T-helper 22 cell (primary cell): Measurements from ENCODE around the gene AKT3.

ENCODE experiments used
- DNase-seq: peaks from one replicate; pipeline ENCODE4 v3.0.0-alpha.2; 2020; ENCODE audit warnings: low read depth

The AKT3 gene

DNA sequence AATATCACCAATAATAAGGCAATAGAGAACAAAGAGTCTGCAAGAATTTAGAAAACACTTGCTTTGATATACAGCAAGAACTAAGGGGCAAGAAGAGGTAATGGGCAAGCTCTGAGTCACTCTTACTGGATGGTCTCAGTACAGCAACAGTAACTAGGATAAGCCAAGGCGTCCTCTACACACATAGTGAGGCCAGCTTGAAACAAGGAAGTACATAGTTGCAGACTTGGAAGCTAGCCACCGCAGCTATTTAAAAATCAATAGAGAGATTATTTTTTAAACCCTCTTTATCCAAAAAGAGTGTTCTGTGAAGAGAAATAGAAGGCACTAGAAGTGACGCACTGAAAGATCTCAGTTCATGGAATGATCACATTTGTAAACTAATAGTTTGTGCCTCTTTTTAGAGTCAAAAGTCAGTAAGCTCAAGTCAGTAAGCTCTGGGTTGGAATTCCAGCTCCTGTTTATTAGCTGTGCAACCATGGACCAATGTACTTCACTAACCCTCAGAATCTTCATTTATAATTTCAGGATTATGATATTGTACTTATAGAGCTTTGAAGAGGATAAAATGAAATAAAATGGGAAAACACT lies 118.6 kb downstream of the AKT3 start:
- no peak for DNase-seq

GRCh38 chr1:243730487-243731150 lies 119.4 kb downstream of the AKT3 start:
- DNase-seq, result no peak

GRCh38 chr1:243729956-243730355 lies 120.1 kb downstream of the AKT3 start:
- DNase-seq, result no peak

- DNase-seq, result no peak
These were observed 122.4 kb downstream of the AKT3 start for GRCh38 chr1:243727503-243728203.

- DNase-seq, result no peak
These were observed 123.1 kb downstream of the AKT3 start for GRCh38 chr1:243726806-243727502.

DNA sequence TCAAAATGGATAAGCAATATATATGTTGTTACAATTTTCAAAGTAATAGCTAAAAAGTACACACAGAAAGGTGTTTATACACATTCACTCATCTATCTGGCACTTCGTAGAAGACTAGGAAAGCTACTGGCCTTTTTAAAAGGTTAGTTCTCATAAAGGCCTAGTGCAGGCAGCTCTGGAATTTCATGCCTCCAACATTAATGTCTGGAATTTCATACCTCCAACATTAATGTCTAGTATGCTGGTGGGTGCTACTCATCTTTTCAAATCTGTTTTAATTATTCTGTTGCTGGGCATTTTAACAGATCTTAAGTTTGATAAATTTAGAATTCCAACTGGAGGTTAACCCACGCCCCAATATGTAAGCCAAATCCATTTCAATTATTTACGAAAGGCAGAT lies 124.2 kb downstream of the AKT3 start:
- no peak for DNase-seq

DNA sequence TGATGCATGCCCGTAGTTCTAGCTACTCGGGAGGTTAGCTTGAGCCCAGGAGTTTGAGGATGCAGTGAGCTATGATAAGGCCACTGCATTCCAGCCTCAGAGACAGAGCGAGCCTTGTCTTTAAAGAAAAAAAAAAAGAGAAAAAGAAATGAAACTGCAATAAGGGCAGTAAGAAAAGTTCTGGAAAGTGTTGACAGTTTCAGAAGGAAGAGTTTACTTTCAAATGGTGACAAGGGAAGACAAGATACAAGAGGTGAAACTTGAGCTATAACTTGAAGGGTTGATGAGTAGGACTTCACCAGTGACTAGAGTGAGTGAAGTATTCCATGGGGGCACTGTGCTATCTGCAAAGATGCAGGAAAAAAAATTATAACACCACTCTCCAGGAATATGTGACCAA lies 125.0 kb downstream of the AKT3 start:
- no peak for DNase-seq

DNA sequence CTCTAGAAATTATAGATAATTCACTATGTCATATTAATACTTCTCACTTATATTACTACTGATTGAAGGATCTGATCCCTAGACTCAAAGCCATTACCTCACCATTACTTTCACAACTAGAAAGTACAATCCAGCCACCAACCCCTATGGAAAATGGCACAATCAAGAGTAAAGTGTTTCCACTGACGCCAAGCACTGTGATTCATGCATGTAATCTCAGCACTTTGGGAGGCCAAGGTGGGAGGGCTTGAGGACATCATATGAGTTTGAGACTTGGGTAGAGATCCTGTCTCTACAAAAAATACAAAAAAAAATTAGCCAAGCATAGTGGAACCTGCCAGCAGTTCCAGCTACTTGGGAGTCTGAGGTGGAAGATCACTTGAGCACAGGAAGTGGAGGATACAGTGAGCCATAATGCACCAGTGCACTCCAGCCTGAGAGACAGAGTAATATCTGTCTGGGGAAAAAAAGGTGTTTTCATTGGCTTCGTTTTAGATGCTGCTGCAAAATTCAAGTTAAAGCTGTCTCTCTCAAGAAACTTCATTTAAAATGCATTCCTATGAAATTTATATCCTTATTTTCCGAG lies 126.5 kb downstream of the AKT3 start:
- no peak for DNase-seq

DNA sequence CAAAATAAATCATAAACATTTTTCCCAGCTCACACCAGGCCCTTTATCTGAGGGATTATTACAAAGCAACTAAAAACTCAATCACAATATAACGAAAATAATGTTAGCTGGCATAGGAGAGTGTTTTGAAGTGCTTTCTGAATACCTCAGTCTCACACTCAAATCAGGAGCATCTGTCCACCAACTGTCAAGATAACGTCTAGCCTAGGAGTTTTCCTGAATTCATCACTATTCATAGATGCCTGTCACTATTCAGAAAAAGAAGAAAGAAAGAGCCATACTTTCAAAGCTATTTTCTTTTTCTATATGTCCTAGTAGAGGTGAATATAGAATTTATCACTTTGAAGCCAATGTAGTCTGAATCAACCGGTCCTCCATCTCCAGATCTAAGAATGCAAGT lies 127.0 kb downstream of the AKT3 start:
- DNase-seq, result no peak

GRCh38 chr1:243719476-243719875 lies 130.6 kb downstream of the AKT3 start:
- no peak for DNase-seq

DNA sequence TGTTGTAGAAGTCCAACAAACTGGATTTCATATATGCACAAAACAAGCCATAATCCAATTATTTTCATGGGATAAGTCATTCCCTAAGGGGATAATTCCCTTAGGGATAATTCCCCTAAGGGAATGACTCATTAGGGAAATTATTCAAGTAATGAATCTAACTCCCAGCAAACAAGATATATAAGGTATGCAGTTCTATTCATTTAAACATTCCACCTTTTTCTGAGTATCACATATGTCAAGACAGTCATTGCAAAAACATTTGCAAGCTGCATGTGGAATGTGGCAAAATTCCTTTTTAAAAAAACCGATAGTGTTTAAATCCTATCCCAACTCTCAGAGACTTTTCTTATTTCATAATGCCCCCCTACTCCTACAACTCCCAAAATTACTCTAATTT lies 131.2 kb downstream of the AKT3 start:
- no peak for DNase-seq

DNA sequence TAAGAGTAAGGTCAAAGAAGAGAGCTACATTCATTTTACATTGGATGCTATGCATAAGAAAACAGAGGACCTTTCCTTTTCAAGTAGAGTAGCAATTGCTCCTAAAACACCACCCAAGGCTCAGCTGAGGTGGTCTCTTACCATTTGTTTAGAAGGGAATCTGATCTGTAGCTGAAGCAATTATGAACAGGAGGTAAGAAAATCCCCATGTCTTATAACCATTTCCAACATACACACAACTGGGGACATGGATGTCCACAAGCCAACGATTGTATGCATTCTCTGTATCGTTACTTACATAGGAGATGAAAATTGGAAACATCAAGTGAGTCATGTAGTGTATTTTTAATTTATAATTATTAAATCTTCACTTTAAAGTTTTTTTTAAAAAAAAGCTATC lies 132.0 kb downstream of the AKT3 start:
- no peak for DNase-seq

- no peak for DNase-seq
These were observed 133.1 kb downstream of the AKT3 start for GRCh38 chr1:243716906-243717305.

- DNase-seq, result no peak
These were observed 134.8 kb downstream of the AKT3 start for GRCh38 chr1:243715285-243715684.

DNA sequence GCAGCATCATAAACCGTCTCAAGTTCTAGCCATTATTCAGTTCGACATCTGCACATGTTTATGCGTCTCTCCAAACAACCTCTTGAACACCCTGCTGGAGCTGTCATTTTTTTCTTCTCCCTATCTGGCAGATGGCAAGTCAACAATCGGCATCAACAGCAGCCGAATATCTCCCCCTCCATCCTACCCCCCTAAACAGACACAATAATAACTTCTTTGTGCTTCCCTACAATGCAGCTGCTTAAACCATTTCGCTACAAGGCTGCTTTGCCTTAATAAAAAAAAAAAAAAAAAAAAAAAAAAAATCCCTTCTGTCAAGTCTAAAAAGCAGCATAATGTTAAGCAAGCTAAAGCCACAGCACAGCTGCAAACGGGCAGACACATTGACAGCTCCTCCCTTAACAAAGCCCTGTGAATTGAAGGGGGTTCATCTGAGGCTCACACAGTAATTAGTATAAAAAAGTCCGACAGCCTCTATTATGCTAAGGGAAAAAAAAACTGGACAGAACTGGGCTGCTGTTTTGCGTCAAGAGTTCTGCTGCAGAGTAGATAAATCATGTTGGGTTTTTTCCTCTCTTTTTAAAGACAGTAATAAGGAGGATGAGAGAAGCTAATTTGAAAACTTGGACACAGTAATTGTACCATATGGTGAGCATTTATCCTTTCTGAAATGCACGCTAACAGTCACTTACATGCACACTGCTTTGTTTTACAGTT lies 136.4 kb downstream of the AKT3 start:
- no peak for DNase-seq

DNA sequence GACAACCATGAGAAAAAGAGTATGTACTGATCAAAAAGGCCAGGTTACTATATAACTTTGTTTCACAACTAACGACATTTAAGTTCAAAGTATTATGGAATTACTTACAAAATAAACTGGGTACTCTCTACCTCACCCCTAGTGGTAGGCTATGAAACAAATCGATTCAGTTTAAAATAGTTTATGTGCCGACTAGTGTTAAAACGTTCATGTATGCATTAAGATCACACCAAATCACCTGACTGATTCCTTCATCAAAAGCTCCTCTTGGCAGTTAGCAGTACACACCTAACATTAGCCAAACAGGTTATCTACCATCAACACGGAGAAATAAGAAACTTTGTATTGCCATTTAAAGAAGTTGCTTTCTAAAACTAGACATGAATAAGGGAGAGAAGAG lies 137.1 kb downstream of the AKT3 start:
- DNase-seq, result no peak

DNA sequence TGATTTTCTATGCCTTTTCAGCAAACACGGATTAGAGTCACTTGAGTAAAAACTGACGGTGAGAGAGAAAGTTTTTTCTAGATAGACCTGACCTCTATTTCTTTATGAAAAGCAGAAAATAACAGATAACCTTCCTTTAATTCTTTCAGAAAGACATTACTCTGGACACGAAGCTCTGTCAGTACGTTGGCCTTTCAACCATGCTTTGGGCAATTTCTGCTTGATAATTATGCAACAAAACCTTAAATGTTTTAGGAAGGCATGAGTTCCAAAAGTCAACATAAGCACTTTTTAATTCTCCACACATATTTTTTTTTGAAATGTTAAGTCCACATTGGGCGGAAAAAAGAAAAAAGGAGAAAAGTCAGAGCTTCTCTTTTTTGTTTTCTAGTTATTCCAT lies 137.8 kb downstream of the AKT3 start:
- no peak for DNase-seq

DNA sequence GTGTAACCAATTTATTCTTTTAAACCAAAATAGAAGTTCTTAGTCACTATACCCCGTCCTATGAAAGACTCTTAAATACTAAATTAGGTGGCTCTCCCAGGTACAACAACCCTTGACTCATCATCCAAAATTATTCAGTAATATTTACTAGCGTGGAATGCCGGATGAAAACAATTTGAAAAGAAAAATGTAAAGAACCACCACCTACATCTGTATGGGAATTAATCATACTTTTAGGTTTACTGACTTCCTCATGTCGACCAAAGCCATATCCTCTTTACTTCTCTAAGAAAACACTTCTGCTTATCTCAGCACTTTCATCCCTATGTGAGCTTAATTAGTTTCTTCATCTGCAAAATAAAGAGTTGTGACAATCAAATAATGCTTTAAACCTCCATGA lies 139.6 kb downstream of the AKT3 start:
- DNase-seq, result no peak

GRCh38 chr1:243708210-243708609 lies 141.8 kb downstream of the AKT3 start:
- no peak for DNase-seq

DNA sequence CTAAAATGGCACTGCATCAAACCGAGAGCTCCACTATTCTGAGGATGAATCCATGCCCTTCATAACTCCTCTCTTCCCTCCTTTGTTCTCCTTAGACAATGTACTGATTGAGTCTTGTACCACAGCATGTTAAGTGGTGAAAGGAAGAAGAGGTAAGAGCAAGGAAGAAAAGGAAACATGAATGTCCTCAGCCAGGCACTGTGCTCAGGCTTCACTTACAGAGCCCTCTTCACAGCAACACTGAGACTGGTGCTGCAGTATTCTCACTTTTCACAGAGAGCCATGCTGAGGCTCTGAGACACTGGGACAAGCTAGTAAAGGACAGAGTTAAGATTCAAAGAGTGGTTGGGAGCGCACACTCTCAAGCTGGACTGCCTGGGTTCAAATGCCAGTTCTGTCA lies 143.5 kb downstream of the AKT3 start:
- DNase-seq, result no peak

DNA sequence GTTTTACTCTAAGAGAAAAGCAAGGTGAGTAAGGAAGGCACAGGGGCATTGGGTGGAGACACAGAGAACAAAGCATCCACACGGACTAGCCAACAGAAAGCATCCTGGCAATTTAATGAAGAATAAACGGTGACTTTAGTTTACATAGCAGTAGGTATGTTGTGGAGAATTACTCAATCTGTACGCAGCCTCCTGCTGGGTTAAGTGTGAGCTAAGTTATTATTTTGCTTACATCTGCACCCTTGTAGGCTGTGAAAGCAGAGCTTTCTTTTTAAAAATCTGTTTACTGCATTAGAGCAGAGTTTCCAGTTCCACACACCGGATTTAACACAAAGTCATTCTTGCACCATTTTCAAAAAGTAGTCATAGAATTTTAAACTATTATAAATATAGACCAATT lies 144.5 kb downstream of the AKT3 start:
- no peak for DNase-seq

DNA sequence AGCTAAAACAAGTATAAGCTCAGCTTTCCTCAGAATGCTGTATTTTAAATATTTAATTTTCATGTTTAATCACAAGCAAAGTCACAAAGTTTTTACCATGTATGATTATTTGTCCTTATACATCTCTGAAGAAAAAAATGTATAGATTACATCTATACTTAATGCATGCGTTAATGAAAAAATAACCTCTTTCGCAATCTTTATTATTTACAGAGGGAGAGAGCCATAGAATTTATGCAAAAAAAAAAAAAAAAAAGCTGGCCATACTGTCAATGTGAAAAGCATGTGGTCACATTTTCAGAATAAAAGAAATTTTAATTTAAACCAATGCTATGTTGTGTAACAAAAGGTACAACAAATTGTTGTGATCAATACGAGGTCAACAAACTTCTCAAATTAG lies 148.2 kb downstream of the AKT3 start:
- no peak for DNase-seq
